AG04450 (cell line): Measurements from ENCODE around the gene TRMT10A. TPM values are rescaled to one million over a fixed set of nuclear protein-coding genes. Genes with fewer than 3 reads are reported as not detected.
"Not testable (repeated sequence)": the region's sequence is repeated elsewhere in the genome, so short reads cannot be mapped to it uniquely, and the experiment has no call there.

ENCODE experiments used
- CTCF ChIA-PET: fragments of 300-600, 350-600 bp; formaldehyde crosslinking; extraction: SDS; loops from one replicate; lab custom pipeline; 2022; ENCODE audit warnings: antibody characterized with exemption, inconsistent platforms; lab: Charles Lee
- POLR2A ChIA-PET: fragments of 350-600 bp; formaldehyde crosslinking; extraction: SDS; loops from one replicate; lab custom pipeline; 2021; ENCODE audit warnings: antibody characterized with exemption, inconsistent platforms; lab: Yijun Ruan, JAX
- DNase-seq: peaks from one replicate; pipeline ENCODE4 v3.0.0-alpha.2; 2011; ENCODE audit warnings: low read depth, low spot score
- H3K27ac ChIP-seq: one replicate; pipeline ENCODE4 v1.5.1; 2012; ENCODE audit warnings: low read depth, low read length, control low read depth
- H3K27me3 ChIP-seq: one replicate; pipeline ENCODE4 v1.6.0; 2012; ENCODE audit warnings: low read length; ENCODE audit not compliant: control insufficient read depth, insufficient read depth
- H3K4me3 ChIP-seq: 2 replicates; pipeline ENCODE4 v1.5.1; 2011; ENCODE audit warnings: mild to moderate bottlenecking, low read depth, low read length, control low read depth
- H3K9me3 ChIP-seq: 2 replicates; pipeline ENCODE4 v1.5.1; 2012; ENCODE audit warnings: low read length; ENCODE audit not compliant: control insufficient read depth, insufficient read depth
- CTCF ChIP-seq: IDR thresholded peaks from 2 replicates; pipeline ENCODE4 v1.5.1; 2011; ENCODE audit warnings: low read depth, low read length, control low read depth, inconsistent platforms
- polyA plus RNA-seq: library from polyadenylated mRNA; depleted of rRNA; stranded (reverse); fragments of >200 nt; gene quantifications from 2 replicates; pipeline ENCODE4 v1.2.3, GENCODE V29; 2011

TRMT10A gene
- polyA plus RNA-seq, 1 experiment, result 6.2 TPM

DNA sequence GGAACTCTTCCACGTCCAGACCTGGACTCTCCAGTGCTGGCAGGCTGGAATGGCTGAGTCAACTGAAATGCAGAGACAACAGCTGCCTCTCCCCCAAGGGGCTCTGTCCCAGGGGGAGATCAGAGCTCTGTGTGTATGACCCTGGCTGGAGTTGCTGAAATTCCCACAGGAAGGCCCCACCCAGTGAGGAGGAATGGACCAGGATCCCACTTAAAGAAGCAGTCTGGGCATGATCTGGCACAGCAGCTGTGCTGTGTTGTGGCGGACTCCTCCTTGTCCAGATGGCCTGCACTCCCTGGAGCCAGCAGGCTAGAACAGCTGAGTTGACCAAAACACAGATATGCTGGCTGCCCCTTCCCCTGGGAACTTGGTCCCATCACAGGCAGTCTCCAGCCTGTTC is 27.6 kb downstream of the TRMT10A start:
- POLR2A ChIA-PET, result no interaction called here
- H3K27ac ChIP-seq, result no peak overlapping the region
- no peaks in the 10 kb centered on the region for H3K27me3 ChIP-seq
- no peak for TF ChIP-seq CTCF
- DNase-seq, result no peak
- no peak overlapping the region for H3K4me3 ChIP-seq
- CTCF ChIA-PET, result no interaction called here
- H3K9me3 ChIP-seq, result no peaks in the 10 kb centered on the region

DNA sequence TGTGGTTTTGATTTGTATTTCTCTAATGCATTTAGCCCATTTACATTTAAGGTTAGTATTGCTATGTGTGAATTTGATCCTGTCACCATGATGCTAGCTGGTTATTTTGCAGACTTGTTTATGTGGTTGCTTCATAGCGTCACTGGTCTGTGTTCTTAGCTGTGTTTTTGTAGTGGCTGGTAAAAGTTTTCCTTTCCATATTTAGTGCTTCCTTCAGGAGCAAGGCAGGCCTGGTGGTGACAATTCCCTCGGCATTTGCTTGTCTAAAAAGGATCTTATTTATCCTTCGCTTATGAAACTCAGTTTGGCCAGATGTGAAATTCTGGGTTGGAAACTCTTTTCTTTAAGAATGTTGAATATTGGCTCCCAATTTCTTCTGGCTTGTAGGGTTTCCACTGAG is 29.1 kb downstream of the TRMT10A start:
- H3K27ac ChIP-seq, H3K4me3 ChIP-seq, H3K9me3 ChIP-seq, POLR2A ChIA-PET, H3K27me3 ChIP-seq, DNase-seq: not testable (repeated sequence)
- CTCF ChIA-PET, result interaction anchor here (0.7 kb wide), 1 partner anchor 323 kb away, joined by 3 read pairs; no protein-coding TSS in a partner anchor

DNA sequence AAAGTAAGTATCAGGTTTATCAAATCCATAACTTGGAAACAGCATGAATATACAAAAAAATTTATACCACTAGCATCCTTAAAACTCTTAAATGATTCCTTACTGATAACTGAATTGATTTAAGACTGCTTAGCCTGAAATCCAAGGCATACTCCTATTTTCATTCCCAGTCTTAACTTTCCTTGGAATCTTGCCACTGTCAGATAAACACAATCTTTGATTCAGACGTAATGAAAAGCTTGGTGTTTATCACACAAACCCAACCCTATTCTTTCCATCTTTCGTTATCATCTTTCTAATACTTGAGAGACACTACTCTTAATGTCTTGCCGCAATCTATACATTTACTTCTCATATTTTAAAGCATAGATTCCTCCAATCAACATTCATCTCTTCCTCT is 33.9 kb downstream of the TRMT10A start:
- Histone ChIP-seq H3K27ac (no peak overlapping the region), H3K4me3 (no peak overlapping the region), H3K27me3 (no peaks in the 10 kb centered on the region), H3K9me3 (no peaks in the 10 kb centered on the region)
- ChIA-PET CTCF (no interaction called here), POLR2A (no interaction called here)
- no peak for DNase-seq
- TF ChIP-seq CTCF, result no peak

DNA sequence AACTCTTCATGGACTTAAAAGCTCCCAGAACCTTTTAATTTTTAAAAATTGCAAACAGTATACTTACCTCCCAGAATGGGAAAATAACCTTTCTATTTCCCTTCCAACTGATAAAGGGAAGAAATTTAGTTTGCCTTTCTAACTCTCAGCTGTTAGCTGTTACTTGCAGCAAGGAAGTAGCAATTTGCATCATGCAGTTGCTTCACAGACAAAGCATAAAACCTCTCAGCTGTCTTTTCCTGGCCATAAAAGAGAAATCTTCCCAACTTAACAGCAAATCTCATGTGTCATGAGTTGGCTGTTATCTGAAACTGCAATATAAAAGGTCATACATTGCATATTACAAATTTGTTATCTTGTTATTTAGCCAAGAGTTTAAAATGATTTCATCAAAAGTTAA is 34.6 kb downstream of the TRMT10A start:
- TF ChIP-seq CTCF, result no peak
- DNase-seq, result no peak
- POLR2A ChIA-PET, result no interaction called here
- no peaks in the 10 kb centered on the region for H3K9me3 ChIP-seq
- no peak overlapping the region for H3K27ac ChIP-seq
- H3K27me3 ChIP-seq, result no peaks in the 10 kb centered on the region
- no peak overlapping the region for H3K4me3 ChIP-seq
- CTCF ChIA-PET, result interaction anchor here (0.6 kb wide), 1 partner anchor 13 kb away, joined by 3 read pairs; no protein-coding TSS in a partner anchor

GRCh38 chr4:99518601-99519295 is 45.1 kb downstream of the TRMT10A start:
- POLR2A ChIA-PET, result no interaction called here
- H3K27me3 ChIP-seq, result no peaks in the 10 kb centered on the region
- TF ChIP-seq CTCF, result no peak
- CTCF ChIA-PET, result no interaction called here
- H3K4me3 ChIP-seq, result no peak overlapping the region
- no peak overlapping the region for H3K27ac ChIP-seq
- no peaks in the 10 kb centered on the region for H3K9me3 ChIP-seq
- no peak for DNase-seq
